NCI-H526 (cell line): ENCODE results near the gene MTIF2.
"Not testable (repeated sequence)": the region's sequence is repeated elsewhere in the genome, so short reads cannot be mapped to it uniquely, and the experiment has no call there.

Experiments
- DNase-seq, 2 experiments: peaks; one replicate each; lab custom pipeline; 2025; lab: John Stamatoyannopoulos, UW

Gene MTIF2

DNA sequence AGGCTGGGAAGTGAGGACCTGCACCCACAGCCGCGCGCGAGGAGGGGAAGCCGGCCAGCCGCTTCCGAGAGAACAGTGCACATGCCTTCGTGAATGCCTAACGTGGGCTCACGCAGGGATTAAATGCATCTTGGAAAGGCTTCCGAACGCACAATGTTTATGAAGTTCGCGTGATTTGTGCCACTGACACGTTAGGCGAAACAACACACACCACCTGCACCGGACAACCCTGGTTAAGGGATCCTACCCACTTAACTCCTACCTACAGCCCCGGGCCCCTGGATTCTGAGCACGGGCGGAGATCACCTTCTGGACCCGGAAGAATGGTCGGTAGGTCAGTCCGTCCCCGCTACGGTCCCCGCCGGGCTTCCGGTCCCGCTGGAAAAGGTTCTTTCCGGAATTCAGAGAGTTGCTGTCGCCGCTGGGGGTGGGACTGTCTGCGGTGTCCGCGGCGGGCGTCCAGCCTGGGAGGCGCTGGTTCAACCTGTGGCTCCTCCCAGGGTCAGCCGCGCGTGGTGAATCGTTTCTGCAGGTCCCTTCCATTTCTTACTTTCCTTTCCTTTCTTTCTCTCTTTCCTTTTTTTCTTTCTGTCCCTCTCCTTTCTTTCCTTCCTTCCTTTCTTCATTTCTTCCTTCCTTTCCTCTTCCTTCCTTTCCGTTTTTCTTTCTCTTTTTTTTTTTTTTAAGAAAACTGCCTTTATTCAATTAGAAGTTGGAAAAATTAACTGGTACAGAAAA, at the start of gene MTIF2:
Gene MTIF2, minus strand, starts transcription at position 325 of the 738 bp plus-strand sequence. CDS start 5,373 bp downstream, outside the sequence.
- peak; percentile 91 to 97 for DNase-seq

GRCh38 chr2:55314985-55315384, 46.0 kb upstream of the MTIF2 start:
- DNase-seq, result no peak

DNA sequence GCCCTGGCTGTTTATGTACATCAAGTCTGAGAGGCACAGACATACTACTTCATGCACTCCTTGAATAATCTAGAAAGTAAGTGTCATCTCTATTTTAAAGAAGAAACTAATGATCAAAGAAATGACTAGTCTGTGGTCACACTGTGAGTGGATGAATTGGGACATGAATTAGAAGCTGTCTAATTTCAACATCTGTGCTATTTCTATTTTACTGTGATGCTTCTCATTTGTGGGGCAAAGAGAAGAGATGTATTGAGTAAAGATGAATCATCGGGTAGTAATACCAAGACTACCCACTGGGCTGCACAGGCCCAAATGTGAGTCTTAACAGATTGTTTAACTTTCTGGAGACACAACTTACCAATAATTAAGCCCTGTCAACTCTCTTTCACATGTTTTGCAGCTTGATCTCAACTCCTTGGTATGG, 42.4 kb upstream of the MTIF2 start:
- no peak for DNase-seq

- no peak for DNase-seq
These were observed 40.4 kb upstream of the MTIF2 start for GRCh38 chr2:55309446-55309845.

- DNase-seq, result no peak
These were observed 33.2 kb upstream of the MTIF2 start for GRCh38 chr2:55302241-55302640.

DNA sequence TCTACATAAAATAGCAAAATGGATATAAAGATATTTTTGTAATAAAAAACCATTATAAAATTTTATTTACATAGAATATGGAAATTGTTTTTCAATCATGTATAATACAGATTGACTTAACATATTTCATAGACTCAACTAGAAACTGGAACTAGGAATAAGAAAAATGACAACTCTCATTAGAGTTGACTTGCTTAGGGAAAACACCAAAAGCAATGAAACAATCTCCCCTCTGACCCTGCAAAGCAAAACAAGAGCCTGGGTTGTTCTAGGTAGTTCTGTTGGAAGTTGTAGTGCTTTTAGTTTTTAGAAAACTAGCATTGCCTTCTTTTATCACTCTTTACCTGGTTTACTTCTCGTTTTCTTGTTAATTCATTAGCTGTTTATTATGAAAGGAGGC, 32.2 kb upstream of the MTIF2 start:
- no peak for DNase-seq

- DNase-seq, result no peak
These were observed 27.4 kb upstream of the MTIF2 start for GRCh38 chr2:55296393-55296792.

GRCh38 chr2:55283083-55283482, 14.1 kb upstream of the MTIF2 start:
- no peak for DNase-seq

- peak; percentile 68 to 92 for DNase-seq
These were observed 13.3 kb upstream of the MTIF2 start for GRCh38 chr2:55282110-55282917.

DNA sequence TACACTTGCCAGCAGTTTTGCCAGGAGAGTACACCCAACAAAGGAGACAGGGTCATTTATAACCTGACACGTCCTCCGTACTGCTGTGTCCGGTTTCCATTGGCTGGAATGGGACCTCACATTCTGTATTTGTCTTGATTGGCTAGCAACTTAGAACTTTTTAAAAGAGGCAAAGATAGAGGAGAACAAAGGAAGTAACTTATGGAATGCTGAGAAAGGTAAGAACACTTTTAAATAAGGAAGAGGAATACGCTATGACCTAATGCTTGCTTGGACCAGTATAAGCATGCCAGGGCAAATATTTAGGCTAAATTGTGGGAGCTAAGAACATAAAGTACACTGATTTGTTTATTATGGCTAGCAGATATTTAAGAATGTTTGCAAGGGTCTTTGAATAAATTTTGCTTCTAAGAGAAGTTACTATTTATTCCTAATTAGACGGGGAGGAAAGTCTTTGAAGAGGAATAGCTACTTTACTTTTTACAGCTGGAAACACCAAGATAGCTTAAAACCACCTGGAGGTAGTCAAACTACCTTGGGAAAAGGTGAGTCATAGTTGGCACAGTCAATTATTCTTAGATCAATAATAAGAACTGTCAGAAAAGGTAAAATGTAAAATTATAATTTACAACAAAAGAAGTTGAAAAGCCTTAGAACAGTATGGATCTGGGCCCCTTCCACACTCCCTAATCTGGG, 12.0 kb upstream of the MTIF2 start:
- DNase-seq, result not testable (repeated sequence)

DNA sequence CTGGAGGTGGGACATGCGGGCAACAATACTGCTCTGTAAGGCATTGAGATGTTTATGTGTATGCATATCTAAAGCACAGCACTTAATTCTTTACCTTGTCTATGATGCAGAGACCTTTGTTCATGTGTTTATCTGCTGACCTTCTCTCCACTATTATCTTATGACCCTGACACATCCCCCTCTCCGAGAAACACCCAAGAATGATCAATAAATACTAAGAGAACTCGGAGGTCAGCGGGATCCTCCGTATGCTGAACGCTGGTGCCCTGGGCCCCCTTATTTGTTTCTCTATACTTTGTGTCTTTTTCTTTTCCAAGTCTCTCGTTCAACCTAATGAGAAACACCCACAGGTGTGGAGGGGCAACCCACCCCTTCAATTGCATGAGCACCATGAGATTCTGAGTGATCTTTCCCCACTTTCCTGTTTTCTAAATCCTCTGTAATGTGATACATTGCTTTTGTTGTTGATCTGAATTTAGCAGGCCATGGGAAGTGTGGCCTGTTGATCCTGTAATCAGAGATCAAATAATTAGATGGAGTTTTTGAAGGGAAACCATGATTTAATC, 10.9 kb upstream of the MTIF2 start:
- not testable (repeated sequence) for DNase-seq

DNA sequence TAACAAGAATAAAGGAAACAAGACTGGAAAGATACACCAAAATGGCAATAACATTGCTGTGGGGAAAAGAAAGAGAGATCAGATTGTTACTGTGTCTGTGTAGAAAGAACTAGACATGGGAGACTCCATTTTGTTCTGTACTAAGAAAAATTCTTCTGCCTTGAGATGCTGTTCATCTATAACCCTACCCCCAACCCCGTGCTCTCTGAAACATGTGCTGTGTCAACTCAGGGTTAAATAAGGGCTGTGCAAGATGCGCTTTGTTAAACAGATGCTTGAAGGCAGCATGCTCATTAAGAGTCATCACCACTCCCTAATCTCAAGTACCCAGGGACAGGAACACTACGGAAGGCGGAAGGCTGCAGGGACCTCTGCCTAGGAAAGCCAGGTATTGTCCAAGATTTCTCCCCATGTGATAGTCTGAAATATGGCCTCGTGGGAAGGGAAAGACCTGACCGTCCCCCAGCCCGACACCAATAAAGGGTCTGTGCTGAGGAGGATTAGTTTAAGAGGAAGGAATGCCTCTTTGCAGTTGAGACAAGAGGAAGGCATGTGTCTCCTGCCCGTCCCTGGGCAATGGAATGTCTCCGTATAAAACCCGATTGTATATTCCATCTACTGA, 10.3 kb upstream of the MTIF2 start:
- DNase-seq, result not testable (repeated sequence)

DNA sequence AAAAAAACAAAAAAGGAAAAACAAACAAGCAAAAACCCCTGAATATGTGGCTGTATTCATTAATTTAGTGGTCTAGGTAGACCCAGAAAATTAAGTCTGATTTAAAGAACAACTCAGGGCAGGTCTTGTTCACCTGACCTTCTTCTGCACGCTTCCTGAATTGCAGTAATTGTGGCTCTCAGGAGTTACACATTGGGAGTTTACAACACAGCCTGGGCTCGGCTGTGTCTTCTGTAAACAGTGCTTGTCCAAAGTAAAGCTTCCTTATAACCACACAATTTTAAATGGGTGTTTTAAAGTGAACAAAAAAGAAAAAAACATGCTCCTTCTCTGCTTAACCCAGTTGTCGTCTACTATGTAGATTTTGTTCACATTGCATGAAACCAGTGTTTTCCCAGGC, 8.3 kb upstream of the MTIF2 start:
- DNase-seq, result no peak

GRCh38 chr2:55274346-55274745, 5.3 kb upstream of the MTIF2 start:
- DNase-seq, result not testable (repeated sequence)

GRCh38 chr2:55269645-55269990, 587 bp upstream of the MTIF2 start:
- peak in 1 of 2 experiments; percentile 37 for DNase-seq

DNA sequence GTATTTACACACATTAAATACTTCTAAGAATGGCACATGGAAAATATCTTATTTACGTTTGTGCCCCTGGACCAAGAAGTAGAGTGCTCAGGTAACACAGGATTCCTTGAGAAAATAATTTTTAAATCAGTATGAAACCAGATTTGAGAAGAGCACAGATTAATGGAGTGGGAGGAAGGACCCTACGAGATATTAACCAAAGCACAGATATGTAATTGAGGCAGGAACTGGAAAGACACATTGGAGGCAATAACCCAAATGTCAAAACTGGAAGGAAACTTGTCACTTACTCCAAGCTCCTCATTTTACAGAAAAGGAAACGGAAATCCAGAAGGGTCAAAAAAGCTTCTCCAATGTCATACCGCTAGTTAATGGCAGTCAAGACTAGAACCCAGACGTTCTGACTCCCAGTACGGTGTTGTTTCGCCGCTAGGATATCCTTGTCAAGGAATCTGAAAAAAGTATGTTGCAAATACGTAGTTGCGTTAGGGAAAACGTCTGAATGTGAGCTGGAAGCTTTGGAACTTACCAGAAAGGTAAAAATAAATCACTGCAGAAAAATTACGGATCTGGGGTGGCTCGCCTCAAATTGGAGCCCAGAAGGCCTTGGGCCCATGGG, 634 bp downstream of the MTIF2 start:
- DNase-seq, result peak in 1 of 2 experiments; percentile 56

- DNase-seq, result not testable (repeated sequence)
These were observed 9.4 kb downstream of the MTIF2 start for GRCh38 chr2:55259586-55259985.

DNA sequence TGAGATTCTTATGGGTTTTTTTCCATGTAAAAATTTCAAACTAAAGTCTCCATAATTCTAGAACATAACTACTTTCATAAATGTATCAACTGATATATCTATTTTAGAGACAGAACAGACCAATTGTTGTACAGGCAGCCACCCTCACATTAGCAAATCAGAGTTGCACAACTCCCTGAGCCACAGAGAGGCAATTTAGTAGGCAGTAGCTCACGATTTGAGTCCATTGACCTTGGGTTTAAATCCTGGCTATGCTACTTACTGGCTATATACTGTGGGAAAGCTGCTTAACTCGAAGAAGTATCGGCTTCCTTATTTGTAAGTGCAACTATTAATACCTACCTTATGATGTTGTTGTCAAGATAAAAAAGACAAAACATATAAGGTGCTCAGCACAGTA, 16.2 kb downstream of the MTIF2 start:
- no peak for DNase-seq

DNA sequence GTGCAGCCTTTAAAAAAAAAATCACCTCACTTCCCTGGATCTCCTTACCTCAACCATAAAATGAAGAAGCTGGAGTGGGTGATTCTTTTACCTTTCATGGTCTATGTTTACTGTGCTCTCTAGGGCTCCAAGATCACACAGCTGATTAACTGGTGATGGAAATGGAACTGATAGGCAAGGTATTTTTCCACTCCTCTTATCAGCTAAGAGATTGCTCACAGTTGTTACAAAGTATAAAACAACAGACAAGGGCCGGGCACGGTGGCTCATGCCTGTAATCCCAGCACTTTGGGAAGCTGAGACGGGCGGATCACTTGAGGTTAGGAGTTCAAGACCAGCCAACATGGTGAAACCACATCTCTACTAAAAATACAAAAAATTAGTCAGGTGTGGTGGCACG, 22.0 kb downstream of the MTIF2 start:
- no peak for DNase-seq

DNA sequence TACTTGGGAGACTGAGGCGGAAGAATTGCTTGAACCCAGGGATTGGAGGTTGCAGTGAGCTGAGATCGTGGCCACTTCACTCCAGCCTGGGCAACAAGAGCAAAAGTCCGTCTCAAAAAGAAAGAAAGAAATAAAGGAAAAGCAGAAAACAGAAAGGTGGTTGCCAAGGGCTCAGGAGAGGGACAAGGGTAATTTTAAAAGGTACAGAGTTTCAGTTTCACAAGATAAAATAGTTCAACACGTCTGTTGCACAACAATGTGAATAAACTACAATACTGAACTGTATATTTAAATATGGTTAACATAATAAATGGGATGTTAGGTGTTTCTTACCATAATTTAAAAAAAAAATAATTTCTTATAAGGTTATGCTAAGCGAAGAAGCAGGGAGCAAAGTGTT, 23.6 kb downstream of the MTIF2 start:
- DNase-seq, result no peak

DNA sequence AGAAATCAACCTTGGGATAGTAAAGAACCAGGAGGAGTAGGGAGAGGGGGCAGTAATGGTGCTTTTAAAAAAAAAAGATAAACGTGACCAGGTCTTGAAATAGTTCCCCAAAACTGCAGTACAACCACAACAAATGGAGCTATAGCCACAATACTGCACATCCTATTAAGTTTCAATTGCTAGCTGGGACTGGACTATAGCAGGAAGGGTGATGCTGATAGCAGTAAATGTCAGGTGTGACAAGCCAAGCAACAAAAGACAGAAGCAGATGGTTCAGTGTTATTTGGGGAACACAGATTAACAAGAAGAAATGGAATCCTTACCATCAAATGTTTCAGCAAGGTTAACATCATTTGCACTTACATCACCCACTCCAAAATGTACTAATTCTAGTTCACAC, 26.4 kb downstream of the MTIF2 start:
- no peak for DNase-seq
